NCI-H2196 (cell line): Measurements from ENCODE around the gene PLPP1.
"Not testable (repeated sequence)": the region's sequence is repeated elsewhere in the genome, so short reads cannot be mapped to it uniquely, and the experiment has no call there.

Experiments used
- DNase-seq: peaks from one replicate; lab custom pipeline; 2025; ENCODE audit not compliant: unreplicated experiment; lab: John Stamatoyannopoulos, UW

Gene PLPP1

GRCh38 chr5:55507574-55507973 is 27.2 kb downstream of the PLPP1 start:
- DNase-seq, result no peak

- DNase-seq, result not testable (repeated sequence)
Observed at GRCh38 chr5:55505711-55506110, 29.1 kb downstream of the PLPP1 start.

GRCh38 chr5:55503917-55504316 is 30.8 kb downstream of the PLPP1 start:
- DNase-seq, result not testable (repeated sequence)

GRCh38 chr5:55502759-55503158 is 32.0 kb downstream of the PLPP1 start:
- no peak for DNase-seq

- no peak for DNase-seq
Observed at GRCh38 chr5:55498457-55498856, 36.3 kb downstream of the PLPP1 start.

- no peak for DNase-seq
Observed at GRCh38 chr5:55497712-55498111, 37.1 kb downstream of the PLPP1 start.

- DNase-seq, result no peak
Observed at GRCh38 chr5:55495216-55495615, 39.5 kb downstream of the PLPP1 start.

GRCh38 chr5:55492449-55492848 is 42.3 kb downstream of the PLPP1 start:
- no peak for DNase-seq

- no peak for DNase-seq
Observed at GRCh38 chr5:55485073-55485472, 49.7 kb downstream of the PLPP1 start.

GRCh38 chr5:55484531-55484930 is 50.2 kb downstream of the PLPP1 start:
- no peak for DNase-seq

GRCh38 chr5:55483885-55484284 is 50.9 kb downstream of the PLPP1 start:
- no peak for DNase-seq

GRCh38 chr5:55481293-55481855 is 53.4 kb downstream of the PLPP1 start:
- no peak for DNase-seq

- no peak for DNase-seq
Observed at GRCh38 chr5:55480781-55481180, 54.0 kb downstream of the PLPP1 start.

- no peak for DNase-seq
Observed at GRCh38 chr5:55472642-55473041, 62.1 kb downstream of the PLPP1 start.

- DNase-seq, result no peak
Observed at GRCh38 chr5:55471468-55471867, 63.3 kb downstream of the PLPP1 start.

GRCh38 chr5:55470282-55470681 is 64.5 kb downstream of the PLPP1 start:
- no peak for DNase-seq

- no peak for DNase-seq
Observed at GRCh38 chr5:55469839-55470238, 64.9 kb downstream of the PLPP1 start.

- DNase-seq, result no peak
Observed at GRCh38 chr5:55467862-55468551, 66.8 kb downstream of the PLPP1 start.

- DNase-seq, result no peak
Observed at GRCh38 chr5:55463613-55464012, 71.2 kb downstream of the PLPP1 start.

GRCh38 chr5:55459572-55459971 is 75.2 kb downstream of the PLPP1 start:
- no peak for DNase-seq

GRCh38 chr5:55456216-55456895 is 78.4 kb downstream of the PLPP1 start:
- DNase-seq, result no peak

- no peak for DNase-seq
Observed at GRCh38 chr5:55454282-55454681, 80.5 kb downstream of the PLPP1 start.
